K562 (cell line): ENCODE measurements around the gene TEAD4. TPM values are rescaled to one million over a fixed set of nuclear protein-coding genes. Genes with fewer than 3 reads are reported as not detected.

Experiments
- ATAC-seq: fragments of 200-7000 bp; cut with Tn5 transposase; 3 replicates; pipeline ENCODE4 v1.9.1; 2020; ENCODE audit warnings: moderate library complexity
- BruUV-seq: library from RNA; stranded (reverse); fragments of 400-500 nt; replicated peaks from 2 replicates; lab custom pipeline; 2021; lab: Mats Ljungman, UMichigan
- CTCF ChIA-PET: fragments of 300-600 bp; formaldehyde crosslinking; extraction: SDS; loops from one replicate; lab custom pipeline; 2021; ENCODE audit warnings: low intra/inter-chr PET ratio; lab: Yijun Ruan, JAX
- POLR2A ChIA-PET: fragments of 300-600, 350-650 bp; sonication (Branson Sonifier 250); formaldehyde crosslinking; extraction: SDS; loops from one replicate; lab custom pipeline; 2021; ENCODE audit warnings: antibody characterized with exemption, inconsistent platforms; lab: Yijun Ruan, JAX
- DNase-seq, 4 experiments: peaks; one replicate each; pipeline versions ENCODE4 v3.0.0 to v3.0.0-alpha.2; 2011 to 2018; ENCODE audit warnings: low spot score in 3 of 4, mixed read lengths in 3 of 4; ENCODE audit errors: extremely low read depth in 1 of 4
- FAIRE-seq: peaks from 2 replicates; lab custom pipeline; 2011; peaks lifted over from hg19 to GRCh38; lab: Jason Lieb, UNC
- H2AFZ ChIP-seq: 2 replicates; pipeline ENCODE4 v1.6.0; 2011; ENCODE audit warnings: low read depth, low read length, control low read depth, inconsistent platforms
- H3K27ac ChIP-seq: fragments of 200-600 bp; 3 replicates; pipeline ENCODE4 v1.8.0; 2011; ENCODE audit warnings: low read depth, mild to moderate bottlenecking, control low read depth, inconsistent platforms, low read length, moderate library complexity, mixed read lengths; ENCODE audit errors: extremely low read depth
- H3K27me3 ChIP-seq, 2 experiments: fragments of 300-600 bp in 1 of 2; 2 replicates in 1 of 2; 3 replicates in 1 of 2; pipeline versions ENCODE4 v1.6.0 to v1.8.0; 2011; ENCODE audit warnings: inconsistent platforms in 2 of 2, low read length in 2 of 2, mild to moderate bottlenecking in 1 of 2, mixed read lengths in 1 of 2, moderate library complexity in 1 of 2; ENCODE audit not compliant: control insufficient read depth in 2 of 2, insufficient read depth in 2 of 2
- H3K36me3 ChIP-seq: fragments of 300-600 bp; 3 replicates; pipeline ENCODE4 v1.8.0; 2011; ENCODE audit warnings: mild to moderate bottlenecking, low read length, inconsistent platforms; ENCODE audit not compliant: control insufficient read depth, insufficient read depth
- H3K4me1 ChIP-seq, 2 experiments: fragments of 200-600 bp in 1 of 2; replicated peaks in 1 of 2; 2 replicates in 1 of 2; 3 replicates in 1 of 2; pipeline versions ENCODE4 v1.5.1 to v1.8.0; 2011; ENCODE audit warnings: inconsistent platforms in 2 of 2, low read length in 2 of 2, mild to moderate bottlenecking in 1 of 2, mixed read lengths in 1 of 2, moderate library complexity in 1 of 2; ENCODE audit not compliant: control insufficient read depth in 2 of 2, insufficient read depth in 2 of 2
- H3K4me2 ChIP-seq: 2 replicates; pipeline ENCODE4 v1.6.1; 2011; ENCODE audit warnings: low read length, control low read depth, inconsistent platforms, mixed read lengths; ENCODE audit not compliant: insufficient read depth
- H3K4me3 ChIP-seq: fragments of 200-600 bp; sonication (generic), shearing (Covaris generic); 2 replicates; pipeline ENCODE4 v1.5.1; 2016; ENCODE audit warnings: control low read depth, inconsistent platforms
- H3K79me2 ChIP-seq: fragments of 200-600 bp; 3 replicates; pipeline ENCODE4 v1.8.0; 2011; ENCODE audit warnings: low read length, inconsistent platforms; ENCODE audit not compliant: control insufficient read depth, insufficient read depth
- H3K9ac ChIP-seq, 2 experiments: 2 replicates each; pipeline versions ENCODE4 v1.6.0 to v1.6.1; 2011; ENCODE audit warnings: low read depth in 2 of 2, low read length in 2 of 2, control low read depth in 1 of 2, inconsistent platforms in 1 of 2, mild to moderate bottlenecking in 1 of 2, mixed read lengths in 1 of 2; ENCODE audit not compliant: insufficient read depth in 1 of 2
- H3K9me1 ChIP-seq: one replicate; pipeline ENCODE4 v1.6.0; 2011; ENCODE audit warnings: inconsistent platforms, mild to moderate bottlenecking, low read length, moderate library complexity; ENCODE audit not compliant: control insufficient read depth, insufficient read depth
- H3K9me3 ChIP-seq: replicated peaks from 2 replicates; pipeline ENCODE4 v1.5.1; 2011; ENCODE audit warnings: low read depth, low read length, inconsistent platforms; ENCODE audit not compliant: control insufficient read depth, insufficient read depth
- H4K20me1 ChIP-seq: replicated peaks from 2 replicates; pipeline ENCODE4 v1.6.1; 2011; ENCODE audit warnings: low read length, inconsistent platforms, mixed read lengths; ENCODE audit not compliant: control insufficient read depth, insufficient read depth
- AFF1 ChIP-seq, 2 experiments: fragments of 450-650 bp; IDR thresholded peaks; 2 replicates each; pipeline ENCODE4 v1.6.1; 2018; ENCODE audit warnings: mild to moderate bottlenecking in 2 of 2, low read depth in 1 of 2; ENCODE audit not compliant: partially characterized antibody in 2 of 2
- CBFA2T2 ChIP-seq: fragments of 450-650 bp; conservative IDR thresholded peaks from 2 replicates; pipeline ENCODE4 v1.6.1; 2017; ENCODE audit warnings: mild to moderate bottlenecking
- GATAD2A ChIP-seq: fragments of 450-650 bp; IDR thresholded peaks from 2 replicates; pipeline ENCODE4 v1.6.1; 2017
- NR3C1 ChIP-seq: sonication (generic); formaldehyde crosslinking; IDR thresholded peaks from 2 replicates; pipeline ENCODE4 v1.8.1; 2022; ENCODE audit warnings: missing genetic modification reagents
- PPARD ChIP-seq: fragments of 250-450 bp; sonication (Bioruptor Pico); IDR thresholded peaks from 2 replicates; pipeline ENCODE4 v1.8.0; 2022; ENCODE audit warnings: inconsistent platforms, mild to moderate bottlenecking, moderate library complexity
- SIN3B ChIP-seq: fragments of 450-650 bp; IDR thresholded peaks from 2 replicates; pipeline ENCODE4 v1.6.1; 2017; ENCODE audit warnings: low read depth, mild to moderate bottlenecking, moderate library complexity
- SP2 ChIP-seq: IDR thresholded peaks from 2 replicates; pipeline ENCODE4 v1.6.1; 2011; ENCODE audit warnings: mild to moderate bottlenecking, low read depth, low read length, moderate library complexity; ENCODE audit not compliant: poor library complexity, severe bottlenecking; ENCODE audit errors: extremely low read depth
- THRAP3 ChIP-seq: fragments of 450-650 bp; IDR thresholded peaks from 2 replicates; pipeline ENCODE4 v1.6.1; 2016; ENCODE audit warnings: mild to moderate bottlenecking, inconsistent platforms, borderline replicate concordance
- TRIM28 ChIP-seq: fragments of 450-650 bp; IDR thresholded peaks from 2 replicates; pipeline ENCODE4 v1.6.1; 2017
- ZNF3 ChIP-seq: fragments of 250-450 bp; sonication (Bioruptor Pico); IDR thresholded peaks from 2 replicates; pipeline ENCODE4 v1.5.0; 2021; ENCODE audit warnings: mild to moderate bottlenecking, moderate library complexity
- WGBS: fragments of 100-300 bp; shearing (Covaris generic); methylation state at CpG from one replicate; pipeline ENCODE4 v1.1.6; 2016; ENCODE audit warnings: low coverage, mixed read lengths; ENCODE audit not compliant: insufficient coverage; ENCODE audit errors: missing lambda C conversion rate; 5-methylcytosine and 5-hydroxymethylcytosine counted together
- in situ Hi-C: fragments of 300-500 bp; cut with MboI; formaldehyde crosslinking; loops from 4 replicates; pipeline ENCODE4 v1.15.0; 2018; ENCODE audit warnings: inconsistent platforms, mixed read lengths
- intact Hi-C: fragments of 100-400 bp; cut with micrococcal nuclease; formaldehyde crosslinking; loops from 2 replicates; pipeline ENCODE4 v1.14.2; 2022
- polyA plus RNA-seq, 8 experiments: library from polyadenylated mRNA; depleted of rRNA in 4 of 8; stranded (reverse) in 5 of 8; unstranded in 3 of 8; fragments of >200 nt; fragmentation: Nextera tagmentation in 2 of 8; fragmentation: Illumina TruSeq in 1 of 8; extraction: Ambion mirVana in 2 of 8; extraction: Trizol in 1 of 8; gene quantifications; 2 replicates each; pipeline versions ENCODE4 v1.2.1 to v1.2.3, GENCODE V29; 2011 to 2014; ENCODE audit warnings: inconsistent platforms in 1 of 8, missing spikeins in 1 of 8
- total RNA-seq, 7 experiments: library from RNA; depleted of rRNA in 6 of 7; stranded (reverse); fragments of >200 nt in 6 of 7; fragmentation: Illumina TruSeq in 2 of 7; extraction: Trizol in 2 of 7; gene quantifications; 2 replicates each; pipeline versions ENCODE4 v1.2.1 to v1.2.3, GENCODE V29; 2011 to 2021; ENCODE audit warnings: low replicate concordance in 1 of 7
- TF ChIP-seq, protein P1 (sequence below): sonication (generic); formaldehyde crosslinking; IDR thresholded peaks from 2 replicates; pipeline ENCODE4 v1.8.1; 2023; ENCODE audit warnings: mild to moderate bottlenecking, missing genetic modification reagents
- TF ChIP-seq, protein P2 (sequence below): sonication (generic); formaldehyde crosslinking; IDR thresholded peaks from 2 replicates; pipeline ENCODE4 v1.8.1; 2023; ENCODE audit warnings: mild to moderate bottlenecking, missing genetic modification reagents

The TEAD4 gene
- total and polyA plus RNA-seq, 9 of the 15 experiments (the other 6 are each of a cell fraction or from before 2014, with no cell fraction given): 0.82 to 40.0 (median 17.0) TPM

DNA sequence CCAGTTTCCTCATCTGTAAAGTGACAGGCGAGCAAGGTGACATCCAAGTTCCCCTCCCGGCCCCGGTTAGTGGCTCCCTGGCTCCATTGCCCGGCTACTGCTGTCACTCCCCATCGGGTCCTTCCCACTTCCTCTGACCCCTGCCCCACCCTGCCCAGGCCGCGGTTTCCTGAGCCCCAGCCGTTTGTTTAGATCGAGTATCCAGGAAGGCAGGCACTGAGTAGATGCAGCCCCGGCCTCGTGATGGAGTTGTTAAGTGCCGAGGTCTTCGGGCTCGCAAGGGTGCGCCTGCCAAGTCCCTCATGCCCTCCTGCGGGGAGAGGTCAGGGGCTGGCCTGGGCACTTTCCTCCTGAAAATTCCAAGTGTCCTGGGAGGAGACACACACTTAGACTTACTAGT is 55.4 kb downstream of the TEAD4 start:
- DNase-seq (no peak), ATAC-seq (no peak), FAIRE-seq (no peak)
- TF ChIP-seq CBFA2T2 (no peak), THRAP3 (no peak), PPARD (no peak), GATAD2A (no peak), SP2 (no peak), NR3C1 (CRISPR knock-in tag) (no peak), AFF1 (IDR thresholded peaks at IDR 0.05; ENCODE audit: low read depth in 1 of 2, partially characterized antibody in 2 of 2) (no peak), SIN3B (no peak), TRIM28 (no peak), ZNF3 (no peak)
- TF ChIP-seq, protein P1, sequence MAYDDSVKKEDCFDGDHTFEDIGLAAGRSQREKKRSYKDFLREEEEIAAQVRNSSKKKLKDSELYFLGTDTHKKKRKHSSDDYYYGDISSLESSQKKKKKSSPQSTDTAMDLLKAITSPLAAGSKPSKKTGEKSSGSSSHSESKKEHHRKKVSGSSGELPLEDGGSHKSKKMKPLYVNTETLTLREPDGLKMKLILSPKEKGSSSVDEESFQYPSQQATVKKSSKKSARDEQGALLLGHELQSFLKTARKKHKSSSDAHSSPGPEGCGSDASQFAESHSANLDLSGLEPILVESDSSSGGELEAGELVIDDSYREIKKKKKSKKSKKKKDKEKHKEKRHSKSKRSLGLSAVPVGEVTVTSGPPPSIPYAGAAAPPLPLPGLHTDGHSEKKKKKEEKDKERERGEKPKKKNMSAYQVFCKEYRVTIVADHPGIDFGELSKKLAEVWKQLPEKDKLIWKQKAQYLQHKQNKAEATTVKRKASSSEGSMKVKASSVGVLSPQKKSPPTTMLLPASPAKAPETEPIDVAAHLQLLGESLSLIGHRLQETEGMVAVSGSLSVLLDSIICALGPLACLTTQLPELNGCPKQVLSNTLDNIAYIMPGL (CRISPR knock-in tag): no peak
- TF ChIP-seq, protein P2, sequence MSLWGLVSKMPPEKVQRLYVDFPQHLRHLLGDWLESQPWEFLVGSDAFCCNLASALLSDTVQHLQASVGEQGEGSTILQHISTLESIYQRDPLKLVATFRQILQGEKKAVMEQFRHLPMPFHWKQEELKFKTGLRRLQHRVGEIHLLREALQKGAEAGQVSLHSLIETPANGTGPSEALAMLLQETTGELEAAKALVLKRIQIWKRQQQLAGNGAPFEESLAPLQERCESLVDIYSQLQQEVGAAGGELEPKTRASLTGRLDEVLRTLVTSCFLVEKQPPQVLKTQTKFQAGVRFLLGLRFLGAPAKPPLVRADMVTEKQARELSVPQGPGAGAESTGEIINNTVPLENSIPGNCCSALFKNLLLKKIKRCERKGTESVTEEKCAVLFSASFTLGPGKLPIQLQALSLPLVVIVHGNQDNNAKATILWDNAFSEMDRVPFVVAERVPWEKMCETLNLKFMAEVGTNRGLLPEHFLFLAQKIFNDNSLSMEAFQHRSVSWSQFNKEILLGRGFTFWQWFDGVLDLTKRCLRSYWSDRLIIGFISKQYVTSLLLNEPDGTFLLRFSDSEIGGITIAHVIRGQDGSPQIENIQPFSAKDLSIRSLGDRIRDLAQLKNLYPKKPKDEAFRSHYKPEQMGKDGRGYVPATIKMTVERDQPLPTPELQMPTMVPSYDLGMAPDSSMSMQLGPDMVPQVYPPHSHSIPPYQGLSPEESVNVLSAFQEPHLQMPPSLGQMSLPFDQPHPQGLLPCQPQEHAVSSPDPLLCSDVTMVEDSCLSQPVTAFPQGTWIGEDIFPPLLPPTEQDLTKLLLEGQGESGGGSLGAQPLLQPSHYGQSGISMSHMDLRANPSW (CRISPR knock-in tag): no peak
- intact Hi-C loops (no loop called here), in situ Hi-C loops (no loop called here)
- H3K4me2 ChIP-seq: no peak overlapping the region
- peaks cover 0 to 8% of the 10 kb centered on the region in 2 experiments; a peak in 2 of 5 replicates for H3K4me1 ChIP-seq
- H4K20me1 ChIP-seq: no peaks in the 10 kb centered on the region
- no peaks in the 10 kb centered on the region for H3K9me3 ChIP-seq
- peaks cover 28% of the 10 kb centered on the region; the same call in 2 of the 3 replicates for H3K36me3 ChIP-seq
- no peaks in the 10 kb centered on the region for H3K79me2 ChIP-seq
- no peaks in the 10 kb centered on the region for H3K9me1 ChIP-seq
- no peak overlapping the region for H3K9ac ChIP-seq
- no TSS peak for BruUV-seq
- WGBS: 85% methylated on average over 7 of the region's 16 CpGs
- CTCF ChIA-PET: no interaction called here
- no peak overlapping the region for H3K4me3 ChIP-seq
- no peaks in the 10 kb centered on the region for H3K27me3 ChIP-seq
- no peak overlapping the region for H3K27ac ChIP-seq
- POLR2A ChIA-PET: no interaction called here
- H2AFZ ChIP-seq: no peak overlapping the region
